ENCODE results near the gene TXN2.

- no peak for TF ChIP-seq EZH2 (IDR thresholded peaks at IDR 0.05; ENCODE audit: borderline replicate concordance, low read length)
- TF ChIP-seq, protein P1, sequence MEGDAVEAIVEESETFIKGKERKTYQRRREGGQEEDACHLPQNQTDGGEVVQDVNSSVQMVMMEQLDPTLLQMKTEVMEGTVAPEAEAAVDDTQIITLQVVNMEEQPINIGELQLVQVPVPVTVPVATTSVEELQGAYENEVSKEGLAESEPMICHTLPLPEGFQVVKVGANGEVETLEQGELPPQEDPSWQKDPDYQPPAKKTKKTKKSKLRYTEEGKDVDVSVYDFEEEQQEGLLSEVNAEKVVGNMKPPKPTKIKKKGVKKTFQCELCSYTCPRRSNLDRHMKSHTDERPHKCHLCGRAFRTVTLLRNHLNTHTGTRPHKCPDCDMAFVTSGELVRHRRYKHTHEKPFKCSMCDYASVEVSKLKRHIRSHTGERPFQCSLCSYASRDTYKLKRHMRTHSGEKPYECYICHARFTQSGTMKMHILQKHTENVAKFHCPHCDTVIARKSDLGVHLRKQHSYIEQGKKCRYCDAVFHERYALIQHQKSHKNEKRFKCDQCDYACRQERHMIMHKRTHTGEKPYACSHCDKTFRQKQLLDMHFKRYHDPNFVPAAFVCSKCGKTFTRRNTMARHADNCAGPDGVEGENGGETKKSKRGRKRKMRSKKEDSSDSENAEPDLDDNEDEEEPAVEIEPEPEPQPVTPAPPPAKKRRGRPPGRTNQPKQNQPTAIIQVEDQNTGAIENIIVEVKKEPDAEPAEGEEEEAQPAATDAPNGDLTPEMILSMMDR (conservative IDR thresholded peaks at IDR 0.05 in 1 of 2, IDR thresholded peaks at IDR 0.05 in 1 of 2; ENCODE audit: extremely low read depth in 1 of 2, insufficient read depth in 1 of 2, low read depth in 1 of 2, low read length in 2 of 2), result no peak
Observed at GRCh38 chr22:36435516-36436415, 45.7 kb downstream of the TXN2 start.
